ENCODE results near the gene MAN1C1.

Gene MAN1C1

DNA sequence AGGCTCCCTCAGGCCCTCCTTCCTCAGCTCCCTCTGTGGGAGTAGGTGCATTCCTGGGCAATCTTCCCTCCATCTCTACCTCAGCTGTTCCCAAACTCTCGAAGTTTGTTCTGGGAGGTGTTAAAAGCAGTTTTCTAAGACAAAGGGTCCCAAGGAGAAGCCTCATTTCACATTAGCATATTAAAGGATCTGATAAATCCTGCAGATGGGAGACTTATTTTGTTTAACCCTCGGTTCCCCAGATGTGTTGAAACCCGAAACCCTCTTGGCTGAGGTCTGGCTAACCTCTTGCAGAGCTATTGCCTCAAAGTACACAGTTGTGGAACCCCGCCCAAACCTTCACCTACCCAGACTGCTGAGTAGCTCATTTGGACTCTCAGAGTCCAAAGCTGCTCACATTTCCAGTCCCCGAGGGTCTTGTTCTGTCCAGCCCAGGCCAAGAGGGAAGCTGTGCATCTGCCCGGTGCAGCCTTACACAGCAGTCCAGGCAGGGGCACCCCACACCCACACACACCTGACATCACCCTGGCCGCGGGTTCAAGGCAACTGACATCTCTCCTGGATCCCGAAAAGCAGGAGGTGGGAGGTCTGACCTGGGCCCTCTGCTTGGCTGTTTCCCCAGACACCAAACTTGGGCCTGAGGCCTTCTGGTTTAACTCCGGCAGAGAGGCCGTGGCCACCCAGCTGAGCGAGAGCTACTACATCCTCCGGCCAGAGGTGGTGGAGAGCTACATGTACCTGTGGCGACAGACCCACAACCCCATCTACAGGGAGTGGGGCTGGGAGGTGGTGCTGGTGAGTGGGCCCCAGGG, 163.9 kb downstream of the MAN1C1 start:
- Histone ChIP-seq H3K4me3 (no peak overlapping the region), H3K27ac (no peak overlapping the region)

DNA sequence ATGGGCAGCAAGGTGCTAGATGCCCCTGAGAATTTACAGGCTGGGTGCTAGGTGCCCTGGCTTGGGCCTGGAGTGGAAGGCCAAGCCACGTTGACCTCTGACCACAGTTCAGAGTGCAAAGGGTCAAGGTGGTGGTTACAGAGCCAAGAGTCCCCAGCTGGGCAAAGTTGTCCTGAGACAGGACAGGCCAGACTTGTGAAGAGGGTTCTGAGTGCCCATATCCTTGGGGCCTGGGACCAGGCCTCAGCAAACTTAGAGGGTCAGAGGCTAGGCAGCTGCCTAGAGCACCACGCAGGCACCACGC, 164.5 kb downstream of the MAN1C1 start:
- H3K4me3 ChIP-seq: no peak overlapping the region
- no peak overlapping the region for H3K27ac ChIP-seq

DNA sequence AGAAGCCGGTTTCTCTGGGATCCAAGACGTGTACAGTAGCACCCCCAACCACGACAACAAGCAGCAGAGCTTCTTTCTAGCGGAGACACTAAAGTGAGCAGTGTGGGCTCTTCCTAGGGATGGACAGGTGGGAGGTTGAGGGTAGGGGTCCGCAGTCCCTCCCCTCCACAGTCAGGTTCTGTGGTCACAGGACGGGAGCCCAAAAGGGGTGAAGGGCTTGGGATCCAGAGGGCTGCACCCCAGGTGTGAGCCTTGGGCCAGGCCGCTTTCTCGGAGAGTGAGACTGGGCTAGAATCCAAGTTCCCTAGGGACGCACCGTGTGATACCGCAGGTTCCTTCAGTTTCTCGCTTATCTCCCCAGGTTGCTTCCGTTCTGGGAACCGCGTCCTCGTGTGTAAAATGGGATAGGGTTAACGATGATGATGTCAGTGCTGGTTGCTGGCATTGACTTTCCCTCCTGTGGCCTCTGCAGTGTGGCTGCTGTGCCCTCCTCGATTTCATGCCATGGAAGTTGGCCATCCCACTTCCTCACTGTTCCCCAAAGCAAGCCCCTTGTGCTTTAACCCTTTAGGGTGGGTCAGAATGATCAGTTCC, 166.1 kb downstream of the MAN1C1 start:
- Histone ChIP-seq H3K27ac (no peak overlapping the region), H3K4me3 (no peak overlapping the region)

DNA sequence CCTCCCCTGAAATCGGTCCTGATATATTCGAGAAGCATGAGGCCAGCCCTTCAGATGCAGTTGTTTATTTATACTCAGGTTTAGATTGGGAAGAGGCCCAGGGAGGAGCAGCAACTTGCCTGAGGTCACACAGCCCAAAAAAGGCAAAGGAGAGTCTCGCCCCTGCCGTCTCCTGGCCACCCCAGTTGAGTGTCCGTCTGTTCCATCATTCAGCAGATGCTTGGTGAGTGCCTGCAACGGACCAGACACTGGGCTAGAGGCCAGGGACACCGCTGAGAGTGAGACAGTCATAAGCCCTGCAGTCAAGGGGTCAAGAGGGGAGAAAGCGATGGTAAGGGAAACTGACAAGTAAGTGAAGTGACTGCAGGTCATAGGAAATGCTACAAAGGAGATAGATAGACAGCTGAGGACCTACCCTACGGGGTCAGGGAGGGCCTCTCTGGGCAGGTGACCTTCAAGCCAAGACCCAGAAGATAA, 168.0 kb downstream of the MAN1C1 start:
- Histone ChIP-seq H3K27ac (no peak overlapping the region), H3K4me3 (no peak overlapping the region)

DNA sequence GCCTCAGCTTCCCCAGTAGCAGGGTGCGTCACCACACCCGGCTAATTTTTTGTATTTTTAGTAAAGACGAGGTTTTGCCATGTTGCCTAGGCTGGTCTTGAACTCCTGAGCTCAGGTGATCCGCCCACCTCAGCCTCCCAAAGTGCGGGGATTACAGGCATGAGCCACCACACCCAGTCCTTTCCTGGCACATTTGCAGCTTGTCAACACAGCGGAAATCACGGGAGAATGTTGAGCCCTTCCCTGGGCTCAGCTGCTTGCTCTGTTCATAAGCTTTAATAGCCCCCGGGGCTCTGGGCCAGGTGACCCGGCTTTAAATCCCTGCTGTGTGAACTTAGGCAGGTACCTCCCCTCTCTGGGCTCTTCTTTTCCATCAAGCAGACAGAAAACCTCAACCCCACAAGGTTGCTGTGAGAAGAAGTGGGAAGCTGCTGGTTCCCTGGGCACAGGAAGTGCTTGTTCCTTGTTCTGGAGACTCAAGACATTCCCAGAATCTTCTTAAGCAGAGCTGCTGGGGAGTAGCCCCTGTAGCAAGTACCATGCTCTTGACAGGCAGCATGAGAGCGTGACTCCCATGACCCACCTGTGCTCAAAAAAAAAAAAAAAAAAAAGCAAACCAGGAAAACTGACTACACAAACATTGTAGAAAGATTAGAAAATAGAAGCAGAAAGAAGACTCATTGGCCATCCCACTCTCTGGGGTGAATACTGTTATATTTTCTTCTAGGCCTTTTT, 168.9 kb downstream of the MAN1C1 start:
- Histone ChIP-seq H3K27ac (no peak overlapping the region), H3K4me3 (no peak overlapping the region)

DNA sequence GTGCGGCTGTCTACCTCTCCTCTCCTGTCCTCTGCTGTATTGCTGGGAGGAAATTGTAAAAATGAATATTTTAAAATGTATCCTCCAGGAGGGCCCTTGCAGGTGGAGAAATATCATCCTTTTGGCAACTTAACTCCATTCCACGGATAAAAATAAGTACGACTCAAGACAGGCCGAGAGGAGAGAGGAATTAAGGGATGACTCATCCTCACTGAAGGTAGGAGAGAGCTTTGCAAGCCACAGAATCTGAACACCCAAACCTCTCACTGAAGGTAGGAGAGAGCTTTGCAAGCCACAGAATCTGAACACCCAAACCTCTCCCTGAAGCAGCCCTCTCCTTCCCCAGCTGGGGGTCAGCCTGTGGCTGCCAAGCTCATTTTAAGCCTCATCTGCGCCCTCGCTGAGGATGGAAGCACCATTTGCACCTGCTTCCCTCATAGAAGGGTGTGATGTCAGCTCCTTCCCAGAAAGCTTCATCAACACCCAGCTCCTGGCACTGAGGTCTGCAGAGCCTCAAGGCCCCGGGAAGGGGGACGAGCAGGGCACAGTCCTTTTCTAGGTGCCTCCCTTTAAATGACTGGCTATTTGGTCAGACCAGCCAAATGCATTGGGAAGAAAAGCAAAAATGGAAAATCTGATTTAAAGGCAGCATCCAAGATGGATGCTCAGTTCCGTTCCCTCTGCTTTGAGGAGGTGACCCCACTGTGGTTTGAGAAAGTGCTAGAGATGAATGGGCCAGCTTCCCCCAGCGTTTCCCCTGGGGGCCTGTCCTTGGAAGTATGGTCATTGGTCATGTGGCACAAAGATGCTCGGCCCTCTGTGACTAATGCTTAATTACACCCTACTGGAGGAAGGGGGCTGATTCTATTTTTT, 170.5 kb downstream of the MAN1C1 start:
- Histone ChIP-seq H3K4me3 (no peak overlapping the region), H3K27ac (no peak overlapping the region)

DNA sequence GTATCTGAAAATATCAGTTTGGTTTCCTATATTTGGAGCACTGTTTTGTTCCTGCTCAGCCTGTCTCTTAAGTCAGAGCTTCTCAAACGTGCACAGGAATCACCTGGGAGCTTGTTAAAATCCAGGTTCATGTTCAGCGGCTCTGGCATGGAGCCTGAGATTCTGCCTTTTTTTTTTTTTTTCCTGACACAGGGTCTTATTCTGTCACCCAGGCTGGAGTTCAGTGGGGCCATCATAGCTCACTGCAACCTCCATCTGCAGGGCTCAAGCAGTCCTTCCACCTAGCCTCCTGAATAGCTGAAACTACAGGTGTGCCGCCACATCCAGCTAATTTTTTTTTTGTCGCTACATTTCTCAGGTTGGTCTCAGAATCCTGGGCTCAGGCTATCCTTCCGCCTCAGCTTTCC, 171.2 kb downstream of the MAN1C1 start:
- no peak overlapping the region for H3K4me3 ChIP-seq
- H3K27ac ChIP-seq: no peak overlapping the region

DNA sequence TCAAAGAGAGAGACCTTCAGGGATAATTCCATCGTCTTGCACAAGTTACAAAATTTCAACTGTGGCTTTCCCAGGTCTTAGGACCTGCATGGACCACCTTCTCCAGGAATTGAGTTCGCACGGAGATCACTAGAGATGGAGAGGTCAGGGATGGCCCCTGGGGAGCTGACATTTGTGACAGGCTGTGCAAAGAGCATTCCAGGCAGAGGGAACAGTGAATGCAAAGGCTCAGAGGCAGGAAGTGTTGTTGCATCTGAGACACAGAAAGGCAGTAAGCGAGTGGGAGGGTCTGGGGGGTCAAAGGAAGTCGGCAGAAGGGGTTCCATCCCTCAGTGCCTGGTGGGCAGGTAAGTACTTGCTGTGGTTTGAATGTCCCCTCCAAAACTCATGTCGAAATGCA, 173.9 kb downstream of the MAN1C1 start:
- no peak overlapping the region for H3K27ac ChIP-seq
- H3K4me3 ChIP-seq: no peak overlapping the region

DNA sequence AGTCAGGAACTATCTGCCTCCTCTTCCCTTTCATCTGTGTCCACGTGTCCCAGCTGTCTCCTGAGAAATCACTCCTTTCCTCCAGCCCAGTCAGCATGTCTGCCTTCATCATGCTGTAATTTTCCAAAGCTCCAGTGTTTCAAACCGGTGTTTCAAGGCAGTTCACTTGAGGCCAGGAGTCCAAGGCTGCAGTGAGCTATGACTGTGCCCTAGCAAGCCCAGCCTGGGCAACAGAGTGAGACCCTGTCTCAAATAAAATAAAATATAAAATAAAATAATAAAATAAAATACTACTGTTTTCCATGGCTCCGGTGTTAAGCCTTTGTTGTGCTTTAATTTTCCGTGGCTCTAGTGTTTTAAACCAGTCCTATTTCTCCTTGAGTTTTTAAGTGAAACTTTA, 175.5 kb downstream of the MAN1C1 start:
- Histone ChIP-seq H3K27ac (no peak overlapping the region), H3K4me3 (no peak overlapping the region)

DNA sequence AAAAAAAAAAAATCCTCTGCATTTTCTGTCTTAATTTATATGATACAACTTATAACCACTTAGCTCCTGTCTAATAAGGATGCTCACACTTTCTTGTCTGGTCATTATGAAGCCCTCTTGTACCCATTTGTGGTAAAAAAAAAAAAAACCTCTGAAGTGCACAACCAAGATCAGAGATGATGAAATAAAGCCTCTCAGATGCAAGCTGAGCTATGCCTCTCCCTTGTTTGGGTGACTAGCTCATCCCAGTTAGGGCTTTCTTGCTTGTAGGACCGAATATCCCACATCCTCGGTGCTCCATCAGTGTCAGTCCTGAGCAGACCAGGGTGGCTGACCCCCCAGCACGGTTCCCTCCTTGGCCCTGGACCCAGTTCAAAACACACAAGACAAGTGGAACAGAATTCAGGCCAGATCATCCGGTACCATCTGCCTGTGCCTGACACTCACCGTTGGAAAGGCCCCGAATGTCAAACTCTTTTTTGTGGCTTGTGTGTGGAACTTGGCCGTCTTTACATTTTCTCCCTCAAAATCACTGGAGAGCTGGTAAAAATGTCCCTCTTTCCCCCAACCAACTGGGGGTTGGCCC, 177.1 kb downstream of the MAN1C1 start:
- no peak overlapping the region for H3K27ac ChIP-seq

DNA sequence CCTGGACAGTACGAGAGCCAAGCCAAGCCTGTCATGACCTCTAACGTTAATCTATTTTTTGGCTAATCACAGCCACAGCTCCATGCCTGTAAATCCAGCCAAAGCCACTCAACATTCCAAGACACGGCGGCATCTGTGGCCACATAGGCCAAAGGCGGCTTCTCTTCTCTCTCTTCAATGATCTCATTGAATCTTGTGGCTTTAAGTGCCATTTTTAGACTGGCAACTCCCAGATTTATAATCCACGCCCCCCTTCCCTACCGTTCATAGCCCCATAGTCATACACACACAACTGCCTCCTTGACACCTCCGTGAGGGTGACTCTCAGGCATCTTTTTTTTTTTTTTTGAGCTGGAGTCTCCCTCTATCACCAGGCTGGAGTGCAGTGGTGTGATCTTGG, 177.7 kb downstream of the MAN1C1 start:
- Histone ChIP-seq H3K27ac (no peak overlapping the region), H3K4me3 (no peak overlapping the region)

More for the DNA sequence above, 177.1 kb downstream of the MAN1C1 start:
- no peak overlapping the region for H3K4me3 ChIP-seq

DNA sequence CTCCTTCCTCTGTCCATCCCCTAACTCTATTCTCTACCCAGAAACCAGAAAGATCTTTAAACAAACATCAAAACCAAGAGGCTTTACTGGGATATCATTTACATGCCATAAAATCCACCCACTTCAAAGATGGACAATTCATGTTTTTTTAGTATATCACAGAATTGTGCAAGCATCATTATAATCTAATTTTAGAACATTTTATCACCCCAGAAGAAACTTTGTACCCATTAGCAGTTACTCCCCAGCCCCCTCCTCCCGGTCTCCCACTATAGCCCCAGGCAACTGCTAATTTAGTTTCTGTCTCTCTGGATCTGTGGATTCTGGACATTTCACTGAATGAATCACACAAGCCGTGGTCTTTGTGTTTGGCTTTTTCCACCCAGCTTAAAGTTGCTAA, 178.6 kb downstream of the MAN1C1 start:
- H3K27ac ChIP-seq: no peak overlapping the region
- H3K4me3 ChIP-seq: no peak overlapping the region

DNA sequence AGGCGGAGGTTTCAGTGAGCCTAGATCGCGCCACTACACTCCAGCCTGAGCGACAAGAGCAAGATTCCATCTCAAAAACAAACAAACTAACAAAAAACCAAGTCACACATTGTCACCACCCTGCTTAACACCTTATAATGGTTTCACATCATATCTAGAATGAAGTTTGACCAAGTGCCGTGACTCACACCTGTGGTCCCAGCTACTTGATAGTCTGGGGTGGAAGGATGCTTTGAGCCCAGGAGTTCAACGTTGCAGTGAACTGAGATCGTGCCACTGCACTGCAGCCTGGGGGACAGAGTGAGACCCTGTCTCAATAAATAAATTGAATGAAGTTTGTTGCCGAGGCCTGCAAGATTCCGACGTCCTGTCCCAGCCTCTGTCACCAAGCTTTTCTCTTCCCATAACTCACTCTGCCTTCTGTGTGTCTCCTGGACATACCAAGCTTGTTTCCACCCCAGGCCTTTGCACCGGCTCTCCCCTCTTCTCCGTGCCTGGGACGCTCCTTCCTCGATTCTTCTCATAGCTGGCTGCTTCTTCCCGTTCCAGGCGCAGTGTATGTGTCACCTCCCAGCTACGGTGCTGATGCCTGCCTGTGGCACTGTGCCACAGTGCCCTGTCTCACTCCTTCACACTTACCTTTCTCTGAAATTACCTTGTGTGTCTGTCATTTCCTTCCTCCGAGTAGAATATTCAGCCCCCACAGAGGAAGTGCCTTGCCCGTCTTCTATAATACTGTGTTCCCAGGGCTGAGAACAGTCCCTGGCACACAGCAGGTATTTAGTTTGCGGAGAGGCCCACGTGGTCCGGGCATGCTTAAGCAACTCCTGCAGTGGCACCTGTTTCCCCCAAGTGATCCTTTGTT, 179.6 kb downstream of the MAN1C1 start:
- Histone ChIP-seq H3K27ac (peak overlapping the region in 8 of 21 experiments; percentile 4 to 52 (median 24)), H3K4me3 (no peak overlapping the region)

DNA sequence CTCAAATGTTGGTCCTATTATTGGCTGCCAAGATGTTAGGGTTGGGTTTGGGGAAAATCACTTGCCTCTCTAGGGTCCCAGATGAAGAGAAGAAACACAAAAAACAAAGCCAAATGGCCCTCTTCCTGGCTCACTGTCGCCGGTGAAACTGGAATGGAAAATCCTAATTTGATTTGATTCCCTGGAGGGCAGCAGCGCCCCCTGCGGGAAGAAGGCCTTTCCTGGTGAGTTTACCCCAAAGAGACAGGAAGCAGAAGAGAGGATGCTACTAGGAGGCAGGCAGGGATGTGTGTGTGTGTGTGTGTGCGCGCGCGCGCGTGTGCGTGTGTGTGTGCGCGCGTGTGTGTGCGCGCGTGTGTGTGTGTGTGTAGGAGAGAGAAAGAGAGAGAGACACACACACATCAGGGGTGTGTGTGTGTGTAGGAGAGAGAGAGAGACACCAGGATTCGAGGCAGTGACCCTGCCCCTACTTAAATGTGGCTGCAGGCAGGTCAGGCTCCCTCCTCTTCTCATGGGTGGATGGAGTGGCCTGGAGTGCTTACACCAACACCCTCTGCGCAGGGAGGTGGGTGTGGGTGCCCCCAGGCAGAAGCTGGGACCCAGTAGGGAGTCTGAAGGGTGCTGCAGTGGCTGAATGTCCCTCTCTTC, 180.3 kb downstream of the MAN1C1 start:
- H3K4me3 ChIP-seq: no peak overlapping the region

DNA sequence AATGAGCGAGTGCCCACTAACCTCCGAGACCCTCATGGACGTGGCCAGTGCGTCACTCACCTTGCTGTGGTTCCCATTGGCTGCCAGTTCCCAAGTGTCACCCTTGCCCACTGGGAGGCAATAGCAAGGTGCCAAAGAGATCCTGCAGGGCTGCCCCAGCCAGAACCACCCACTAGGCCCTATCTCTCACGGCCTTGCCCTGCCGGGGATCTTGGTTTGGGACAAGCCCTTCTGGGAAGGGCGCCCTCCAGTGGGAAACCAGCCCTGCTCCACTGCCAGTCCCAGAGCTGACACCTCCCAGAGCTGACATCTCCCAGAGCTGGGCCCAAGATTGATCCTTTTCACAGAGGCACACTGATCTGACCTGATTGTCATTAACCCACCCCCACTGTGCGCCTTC, 181.3 kb downstream of the MAN1C1 start:
- H3K27ac ChIP-seq: no peak overlapping the region
- no peak overlapping the region for H3K4me3 ChIP-seq

More for the DNA sequence above, 180.3 kb downstream of the MAN1C1 start:
- peak overlapping the region in 8 of 21 experiments; percentile 6 to 55 (median 32) for H3K27ac ChIP-seq

DNA sequence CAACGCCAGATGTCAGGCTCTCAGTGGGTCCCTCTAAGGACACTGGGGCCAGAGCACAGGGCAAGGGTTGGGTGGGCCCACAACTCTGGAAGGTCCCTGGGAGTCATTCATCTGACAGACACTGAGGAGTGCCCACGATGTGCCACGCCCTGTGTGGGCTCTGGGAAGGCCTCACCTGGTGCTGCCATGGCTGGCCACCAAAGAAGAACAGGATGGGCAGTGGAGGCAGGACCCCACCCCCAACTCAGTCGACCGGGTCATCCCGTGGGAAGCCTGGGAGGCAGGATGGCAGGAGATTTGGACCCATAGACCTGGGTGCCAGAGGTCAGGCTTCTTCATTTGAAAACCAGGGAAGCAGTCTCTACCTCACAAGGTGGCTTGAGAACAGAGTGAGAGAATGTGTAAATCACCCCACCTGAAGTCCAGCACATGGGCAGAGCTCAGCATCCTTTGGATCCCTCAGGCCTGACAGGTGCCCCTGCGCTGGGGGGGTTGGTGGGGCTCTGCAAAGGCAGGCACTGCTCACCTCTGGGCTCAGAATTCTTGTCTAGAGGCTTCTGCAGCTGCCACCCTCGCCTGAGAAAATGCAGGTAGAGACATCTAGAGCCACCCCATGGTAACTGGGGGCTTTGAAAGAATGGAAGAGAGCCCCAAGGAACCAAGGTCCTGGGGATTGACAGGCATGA, 182.2 kb downstream of the MAN1C1 start:
- Histone ChIP-seq H3K4me3 (no peak overlapping the region), H3K27ac (peak overlapping the region in 4 of 21 experiments; percentile 10 to 92 (median 52))

DNA sequence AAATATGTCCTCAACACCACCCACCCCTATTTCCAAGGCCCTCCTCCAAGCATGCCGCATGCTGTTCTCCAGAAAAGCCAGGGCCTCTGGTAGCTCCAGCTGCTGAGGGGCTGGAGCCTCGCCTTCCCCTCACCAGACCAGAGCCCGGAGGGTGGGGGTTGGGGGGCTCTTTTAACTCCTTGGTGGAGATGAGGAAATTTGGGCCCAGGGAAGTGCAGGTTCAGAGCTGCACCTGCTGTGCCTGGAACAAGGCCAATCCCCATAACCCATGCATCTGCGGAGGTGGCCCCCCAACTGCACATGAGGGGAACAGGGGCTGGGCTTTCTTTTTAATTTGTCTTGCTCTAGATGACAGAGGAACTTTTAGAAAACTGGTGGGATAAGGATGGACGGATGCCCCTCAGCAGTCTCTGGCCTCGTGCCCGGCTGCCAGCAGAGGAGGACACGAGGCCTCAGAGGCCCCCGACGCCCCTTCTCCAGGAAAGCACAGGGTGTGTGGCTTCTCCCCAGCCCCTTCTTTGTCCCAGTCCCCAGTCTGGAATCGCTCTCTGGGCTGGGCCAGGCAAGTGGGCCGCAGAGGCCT, 182.9 kb downstream of the MAN1C1 start:
- peak overlapping the region; percentile 26 to 69 (median 40) for H3K4me3 ChIP-seq
- H3K27ac ChIP-seq: peak overlapping the region in 20 of 21 experiments; percentile 66 to 92 (median 84)
